ENCODE measurements around the gene NOP16.

DNA sequence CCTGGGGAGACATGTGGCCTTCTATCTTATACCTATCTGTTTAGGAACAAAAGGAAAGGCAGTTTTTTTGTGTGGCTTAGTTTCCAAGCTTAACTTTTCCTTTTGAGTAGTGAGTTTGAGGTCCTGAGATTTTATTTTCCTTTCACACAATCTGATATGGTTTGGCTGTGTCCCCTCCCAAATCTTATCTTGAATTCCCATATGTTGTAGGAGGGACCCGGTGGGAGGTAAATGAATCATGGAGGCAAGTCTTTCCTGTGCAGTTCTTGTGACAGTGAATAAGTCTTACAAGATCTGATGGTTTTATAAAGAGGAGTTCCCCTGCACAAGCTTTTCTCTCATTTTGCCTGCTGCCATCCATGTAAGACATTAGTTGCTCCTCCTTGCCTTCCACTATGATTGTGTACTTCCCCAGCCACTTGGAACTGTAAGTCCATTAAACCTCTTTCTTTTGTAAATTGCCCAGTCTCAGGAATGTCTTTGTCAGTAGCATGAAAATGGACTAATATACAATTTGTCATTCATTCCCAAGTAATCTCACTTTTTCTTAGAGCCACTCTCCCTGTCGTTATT is 32.7 kb upstream of the NOP16 start:
- TF ChIP-seq, protein P1, sequence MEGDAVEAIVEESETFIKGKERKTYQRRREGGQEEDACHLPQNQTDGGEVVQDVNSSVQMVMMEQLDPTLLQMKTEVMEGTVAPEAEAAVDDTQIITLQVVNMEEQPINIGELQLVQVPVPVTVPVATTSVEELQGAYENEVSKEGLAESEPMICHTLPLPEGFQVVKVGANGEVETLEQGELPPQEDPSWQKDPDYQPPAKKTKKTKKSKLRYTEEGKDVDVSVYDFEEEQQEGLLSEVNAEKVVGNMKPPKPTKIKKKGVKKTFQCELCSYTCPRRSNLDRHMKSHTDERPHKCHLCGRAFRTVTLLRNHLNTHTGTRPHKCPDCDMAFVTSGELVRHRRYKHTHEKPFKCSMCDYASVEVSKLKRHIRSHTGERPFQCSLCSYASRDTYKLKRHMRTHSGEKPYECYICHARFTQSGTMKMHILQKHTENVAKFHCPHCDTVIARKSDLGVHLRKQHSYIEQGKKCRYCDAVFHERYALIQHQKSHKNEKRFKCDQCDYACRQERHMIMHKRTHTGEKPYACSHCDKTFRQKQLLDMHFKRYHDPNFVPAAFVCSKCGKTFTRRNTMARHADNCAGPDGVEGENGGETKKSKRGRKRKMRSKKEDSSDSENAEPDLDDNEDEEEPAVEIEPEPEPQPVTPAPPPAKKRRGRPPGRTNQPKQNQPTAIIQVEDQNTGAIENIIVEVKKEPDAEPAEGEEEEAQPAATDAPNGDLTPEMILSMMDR (IDR thresholded peaks at IDR 0.05), result no peak
- no peak for TF ChIP-seq EP300 (IDR thresholded peaks at IDR 0.05)

All from ovary (tissue), 3 donors.